Stimulated activated CD4-positive, alpha-beta T cell treated with anti-CD3 and anti-CD28 coated beads, Interleukin-1b, Interleukin-23, amount 100 ng/mL, for 4 hours (primary cell): ENCODE measurements around the gene ADGRG4.
"Not testable (repeated sequence)": the region's sequence is repeated elsewhere in the genome, so short reads cannot be mapped to it uniquely, and the experiment has no call there.

ENCODE experiments used
- DNase-seq, 2 donors: peaks; one replicate each; pipeline ENCODE4 v3.0.0-alpha.2; 2020; ENCODE audit warnings: low read depth in 2 of 2

Gene ADGRG4

GRCh38 chrX:136300721-136301120 lies at the start of gene ADGRG4:
Gene ADGRG4, plus strand, starts transcription at chrX:136300963. Its CDS starts 7,815 bp downstream, at chrX:136308778.
- DNase-seq, result not testable (repeated sequence)

GRCh38 chrX:136251041-136251991 lies 49.4 kb upstream of the ADGRG4 start, which contains the start of gene MAP7D3:
Gene MAP7D3, minus strand, starts transcription at chrX:136251400. Its CDS starts 42 bp downstream, at chrX:136251358.
- DNase-seq, result peak; percentile 51 to 54

DNA sequence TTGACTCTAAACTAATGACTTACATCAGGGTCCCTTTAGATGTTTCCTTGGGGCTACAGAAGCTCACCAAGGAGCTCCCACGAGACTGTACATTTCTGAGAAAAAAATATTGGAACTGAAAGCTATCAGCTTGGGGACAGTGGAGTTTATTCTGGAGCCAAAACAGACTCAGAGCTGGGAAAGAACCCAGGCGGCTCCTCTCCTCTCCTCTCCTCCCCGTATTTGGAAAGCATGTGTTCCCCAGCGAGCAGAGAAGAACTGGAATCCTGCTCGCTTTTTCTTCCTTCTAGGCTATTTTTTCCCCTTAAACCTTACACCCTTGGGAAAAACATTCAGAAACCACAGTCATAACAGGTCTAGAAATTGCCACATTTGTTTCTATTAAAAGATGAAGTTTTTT lies 45.2 kb upstream of the ADGRG4 start:
- no peak for DNase-seq

GRCh38 chrX:136256026-136256425 lies 44.7 kb upstream of the ADGRG4 start:
- no peak for DNase-seq

- DNase-seq, result no peak
Measured at GRCh38 chrX:136258951-136259350, 41.8 kb upstream of the ADGRG4 start.

GRCh38 chrX:136259543-136259942 lies 41.2 kb upstream of the ADGRG4 start:
- no peak for DNase-seq

GRCh38 chrX:136260776-136261175 lies 40.0 kb upstream of the ADGRG4 start:
- no peak for DNase-seq

DNA sequence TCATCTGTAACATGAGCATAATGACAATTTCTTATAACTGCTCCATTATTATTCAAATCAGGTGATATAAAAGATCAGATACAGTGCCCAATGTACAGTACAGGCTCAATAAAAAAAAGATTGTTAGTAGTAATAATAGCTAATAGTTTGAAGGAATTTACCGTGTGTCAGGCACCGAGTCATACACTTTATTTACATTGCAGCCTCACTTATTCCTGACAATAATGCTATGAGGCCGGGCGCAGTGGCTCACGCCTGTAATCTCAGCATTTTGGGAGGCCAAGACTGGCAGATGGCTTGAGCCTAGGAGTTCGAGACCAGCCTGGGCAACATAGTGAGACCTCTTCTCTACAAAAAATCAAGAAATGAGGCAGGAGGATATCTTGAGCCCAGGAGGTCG lies 39.4 kb upstream of the ADGRG4 start:
- DNase-seq, result no peak

DNA sequence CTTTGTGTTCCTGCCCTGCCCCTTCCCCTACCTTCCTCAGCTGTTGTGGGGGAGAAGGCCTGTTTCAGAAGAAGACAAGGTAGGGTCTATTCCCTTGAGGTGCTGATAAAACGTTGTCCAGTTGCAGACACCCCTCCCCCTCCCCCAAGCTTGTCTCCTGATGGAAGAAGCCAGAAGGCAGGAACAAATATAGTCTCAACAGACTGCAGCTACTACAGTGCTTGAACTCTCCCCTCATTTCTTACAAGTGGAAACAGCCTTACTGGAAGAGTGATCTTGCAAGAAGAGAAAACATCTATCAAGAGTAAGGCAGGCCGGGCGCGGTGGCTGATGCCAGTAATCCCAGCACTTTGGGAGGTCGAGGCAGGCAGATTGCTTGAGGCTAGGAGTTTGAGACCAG lies 38.5 kb upstream of the ADGRG4 start:
- no peak for DNase-seq

DNA sequence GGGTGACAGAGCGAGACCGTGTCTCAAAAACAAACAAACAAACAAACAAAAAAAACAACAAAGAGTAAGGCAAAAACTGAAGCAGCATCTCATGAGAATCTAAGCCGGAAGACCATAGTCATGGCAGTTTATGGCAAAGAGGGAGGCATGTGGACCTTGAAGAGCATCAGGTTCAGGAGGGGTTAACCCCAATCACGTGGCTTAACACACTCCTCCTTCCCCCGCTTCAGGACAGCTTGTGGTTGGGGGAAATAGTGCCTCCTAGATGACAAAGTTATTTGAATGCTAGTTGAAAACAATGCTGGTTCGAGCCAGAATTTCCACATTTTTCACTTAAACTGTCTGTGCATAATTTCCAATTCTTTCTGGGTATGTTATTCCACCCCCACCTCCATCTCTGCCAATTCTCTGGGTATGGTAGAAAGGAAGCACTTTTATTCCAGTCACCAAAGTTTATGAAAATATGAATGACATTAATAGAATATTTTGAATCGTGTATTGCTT lies 37.9 kb upstream of the ADGRG4 start:
- no peak for DNase-seq

GRCh38 chrX:136266828-136267227 lies 33.9 kb upstream of the ADGRG4 start:
- no peak for DNase-seq

DNA sequence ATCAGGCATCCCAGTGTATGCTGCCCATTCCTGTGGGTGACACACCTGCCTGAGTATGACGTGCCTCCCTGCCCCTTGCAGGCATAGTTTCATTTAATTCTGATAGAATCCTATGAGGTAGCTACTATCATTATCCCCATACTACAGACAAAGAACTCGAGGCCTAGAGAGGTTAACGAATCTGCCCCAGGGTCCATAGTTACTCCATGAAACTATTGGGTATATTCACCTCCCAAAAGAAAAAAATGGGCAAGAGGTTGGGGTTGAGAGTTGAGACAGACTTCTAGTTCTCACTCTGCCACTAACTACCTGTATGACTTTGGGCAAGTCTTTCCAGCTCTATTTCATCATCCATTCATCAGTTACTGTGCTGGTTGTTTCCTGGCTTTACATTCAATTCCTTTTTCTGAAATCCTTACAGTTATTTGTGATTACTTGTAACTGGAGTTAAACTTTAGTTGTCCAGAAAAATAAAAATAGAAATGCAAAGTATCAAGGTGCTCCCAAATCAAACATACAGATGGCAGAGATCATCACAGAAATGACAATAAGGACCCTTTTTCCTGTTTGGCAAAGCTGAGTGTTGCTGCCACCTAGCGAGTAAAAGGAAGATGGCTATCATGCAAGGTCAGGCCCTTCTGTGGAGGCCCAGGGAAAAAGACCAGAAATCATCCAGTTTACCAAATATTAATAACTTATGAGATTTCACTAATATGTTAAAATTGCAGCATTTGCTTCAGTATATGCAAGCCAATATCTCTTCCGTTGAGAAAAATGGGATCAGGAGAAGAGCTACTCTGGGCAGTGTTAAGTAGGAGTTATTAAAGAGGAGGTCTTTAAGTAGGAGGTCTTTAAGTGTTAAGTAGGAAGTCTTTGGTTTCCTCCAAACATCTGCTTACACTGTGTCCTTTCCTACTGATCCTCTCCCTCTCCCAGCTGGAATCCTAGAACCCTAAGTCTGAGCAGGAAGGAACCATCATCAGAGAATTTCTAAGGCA lies 32.4 kb upstream of the ADGRG4 start:
- DNase-seq, result peak; percentile 6 to 34

DNA sequence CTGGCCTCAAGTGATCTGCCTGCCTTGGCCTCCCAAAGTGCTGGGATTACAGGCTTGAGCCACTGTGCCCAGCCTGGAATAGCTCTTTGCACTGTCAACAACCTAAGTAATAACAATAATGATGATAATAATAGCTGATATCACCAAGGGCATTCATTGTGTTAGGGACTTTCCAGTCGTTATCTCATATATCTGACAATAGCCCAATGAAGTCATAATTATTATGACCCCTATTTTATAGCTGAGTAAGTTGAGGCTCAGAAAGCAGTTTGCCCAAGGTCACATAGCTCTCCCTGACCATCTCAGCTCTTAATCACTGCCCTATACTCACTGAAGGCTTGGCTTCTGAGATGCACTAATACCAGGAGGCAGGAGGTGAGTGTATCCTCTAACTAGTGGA lies 30.8 kb upstream of the ADGRG4 start:
- DNase-seq, result no peak

- DNase-seq, result no peak
Measured at GRCh38 chrX:136271300-136271699, 29.5 kb upstream of the ADGRG4 start.

DNA sequence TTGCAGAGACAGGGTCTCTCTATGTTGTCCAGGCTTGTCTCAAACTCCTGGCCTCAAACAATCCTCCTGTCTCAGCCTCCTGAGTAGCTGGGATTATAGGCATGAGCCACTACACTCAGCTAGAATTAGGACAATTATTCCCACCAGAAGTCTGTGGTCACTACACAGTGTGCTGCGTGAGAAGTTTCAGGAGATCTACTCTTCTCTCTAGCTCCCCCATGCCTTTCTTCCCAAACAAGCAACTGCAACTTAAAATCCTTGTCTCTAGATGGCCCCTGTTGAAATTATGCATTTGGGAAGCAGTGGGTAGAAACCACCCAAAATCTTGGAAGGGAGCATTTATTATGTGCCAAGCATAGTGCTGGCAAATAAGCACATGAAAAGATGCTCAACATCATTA lies 28.4 kb upstream of the ADGRG4 start:
- no peak for DNase-seq

DNA sequence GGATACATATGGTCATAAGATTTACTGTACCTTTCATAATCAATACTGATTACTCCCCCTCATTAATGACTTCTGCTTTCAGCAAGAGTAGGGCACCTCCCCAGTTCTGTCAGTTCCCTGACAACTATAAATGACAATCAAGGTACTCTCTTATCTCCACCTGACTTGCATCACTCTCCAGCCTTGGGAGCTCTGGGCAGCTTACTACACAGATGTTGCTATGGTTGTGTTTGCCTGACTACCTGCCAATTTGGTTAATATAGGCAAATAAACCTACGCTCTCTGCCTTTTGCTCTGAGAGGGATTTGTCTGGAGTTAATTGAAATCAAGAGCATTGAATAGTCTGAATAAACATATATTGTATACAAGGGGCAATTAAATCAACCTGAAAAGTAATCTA lies 26.8 kb upstream of the ADGRG4 start:
- no peak for DNase-seq

DNA sequence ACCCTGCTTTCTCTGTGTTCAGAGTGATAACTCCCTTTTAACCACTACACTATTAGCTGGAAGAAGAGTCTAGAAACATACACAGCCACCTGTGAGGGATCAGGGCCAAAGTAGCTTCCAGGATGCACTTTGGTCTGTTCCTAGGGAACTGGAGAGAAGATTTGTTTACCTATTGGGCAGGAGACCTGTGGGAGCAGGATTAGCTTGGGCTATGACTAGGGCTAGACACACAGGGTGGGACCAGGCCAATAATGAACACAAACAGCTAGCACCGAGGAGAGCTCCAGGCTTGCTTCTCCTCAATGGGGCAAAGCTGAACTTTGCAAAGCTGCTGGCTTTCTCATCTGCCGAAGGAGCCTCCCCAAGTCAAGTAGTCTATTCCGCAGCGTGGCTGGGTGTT lies 25.2 kb upstream of the ADGRG4 start:
- DNase-seq, result no peak

DNA sequence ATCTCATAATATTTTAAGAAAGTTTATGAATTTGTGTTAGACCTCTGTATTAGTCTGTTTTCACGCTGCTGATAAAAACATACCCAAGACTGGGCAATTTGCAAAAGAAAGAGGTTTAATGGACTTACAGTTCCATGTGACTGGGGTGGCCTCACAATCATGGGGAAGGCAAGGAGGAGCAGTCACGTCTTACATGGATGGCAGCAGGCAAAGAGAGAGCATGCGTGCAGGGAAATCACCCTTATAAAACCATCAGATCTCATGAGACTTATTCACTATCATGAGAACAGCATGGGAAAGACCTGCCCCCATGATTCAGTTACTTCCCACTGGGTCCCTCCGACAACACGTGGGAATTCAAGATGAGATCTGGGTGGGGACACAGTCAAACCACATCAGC lies 14.4 kb upstream of the ADGRG4 start:
- DNase-seq, result not testable (repeated sequence)

DNA sequence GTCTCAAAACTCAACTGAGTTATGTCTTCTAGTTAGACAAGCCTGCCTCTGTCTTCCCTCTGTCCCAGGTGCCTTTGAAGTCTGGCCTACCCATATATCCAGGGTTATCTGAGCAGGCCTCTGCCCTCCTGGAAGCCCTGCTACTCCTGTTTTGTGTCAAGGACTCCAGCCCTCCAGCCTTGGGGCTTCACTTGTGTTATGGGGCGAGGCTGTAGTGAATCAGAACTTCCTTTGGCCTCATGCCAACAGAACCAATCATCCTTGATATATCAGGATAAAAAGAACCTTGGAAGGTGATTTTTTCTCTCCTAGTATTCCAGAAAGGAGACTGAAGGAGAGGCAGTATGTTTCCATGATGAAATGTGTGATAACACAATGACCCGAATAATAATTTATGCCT lies 8.9 kb upstream of the ADGRG4 start:
- DNase-seq, result no peak

- no peak for DNase-seq
Measured at GRCh38 chrX:136292656-136293055, 8.1 kb upstream of the ADGRG4 start.

DNA sequence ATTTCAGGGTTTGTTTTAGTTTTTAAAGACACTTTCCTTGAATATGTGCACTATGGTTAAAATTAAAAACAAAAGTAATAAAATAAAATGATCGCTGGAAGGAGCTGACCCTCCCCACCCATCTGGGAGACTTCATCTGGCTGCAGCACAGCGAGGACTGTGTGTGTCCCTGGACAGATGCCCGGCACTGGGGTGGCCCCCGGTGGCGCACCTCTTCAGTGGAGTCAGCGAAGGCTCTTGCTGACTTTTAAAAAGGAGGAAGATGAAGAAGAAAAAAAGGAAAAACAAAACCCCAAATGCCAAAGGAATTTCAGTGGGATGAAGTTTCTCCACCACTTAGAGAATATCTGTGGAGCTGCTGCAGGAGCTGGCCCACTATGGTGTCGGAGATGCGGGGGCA lies 5.4 kb upstream of the ADGRG4 start:
- DNase-seq, result no peak

DNA sequence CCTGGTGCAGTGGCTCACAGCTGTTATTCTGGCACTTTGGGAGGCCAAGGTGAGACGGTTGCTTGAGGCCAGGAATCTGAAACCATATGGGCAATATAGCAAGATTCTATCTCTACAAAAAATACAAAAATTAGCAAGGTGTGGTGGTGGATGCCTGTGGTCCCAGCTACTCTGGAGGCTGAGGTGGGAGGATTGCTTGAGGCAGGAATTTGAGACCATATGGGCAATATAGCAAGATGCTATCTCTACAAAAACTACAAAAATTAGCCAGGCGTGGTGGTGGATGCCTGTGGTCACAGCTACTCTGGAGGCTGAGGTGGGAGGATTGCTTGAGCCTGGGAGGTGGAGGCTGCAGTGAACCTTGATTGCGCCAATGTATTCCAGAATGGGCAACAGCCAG lies 2.3 kb downstream of the ADGRG4 start:
- no peak for DNase-seq
